Panc1 (cell line): ENCODE results near the gene LRMDA.

ENCODE experiments used
- POLR2AphosphoS5 ChIP-seq: IDR thresholded peaks from 2 replicates; pipeline ENCODE4 v1.6.1; 2012; ENCODE audit warnings: mild to moderate bottlenecking, low read depth, low read length, moderate library complexity
- TF ChIP-seq, protein P1 (sequence below): fragments of 450-650 bp; IDR thresholded peaks from 2 replicates; pipeline ENCODE4 v1.5.1; 2017; ENCODE audit warnings: mild to moderate bottlenecking

DNA sequence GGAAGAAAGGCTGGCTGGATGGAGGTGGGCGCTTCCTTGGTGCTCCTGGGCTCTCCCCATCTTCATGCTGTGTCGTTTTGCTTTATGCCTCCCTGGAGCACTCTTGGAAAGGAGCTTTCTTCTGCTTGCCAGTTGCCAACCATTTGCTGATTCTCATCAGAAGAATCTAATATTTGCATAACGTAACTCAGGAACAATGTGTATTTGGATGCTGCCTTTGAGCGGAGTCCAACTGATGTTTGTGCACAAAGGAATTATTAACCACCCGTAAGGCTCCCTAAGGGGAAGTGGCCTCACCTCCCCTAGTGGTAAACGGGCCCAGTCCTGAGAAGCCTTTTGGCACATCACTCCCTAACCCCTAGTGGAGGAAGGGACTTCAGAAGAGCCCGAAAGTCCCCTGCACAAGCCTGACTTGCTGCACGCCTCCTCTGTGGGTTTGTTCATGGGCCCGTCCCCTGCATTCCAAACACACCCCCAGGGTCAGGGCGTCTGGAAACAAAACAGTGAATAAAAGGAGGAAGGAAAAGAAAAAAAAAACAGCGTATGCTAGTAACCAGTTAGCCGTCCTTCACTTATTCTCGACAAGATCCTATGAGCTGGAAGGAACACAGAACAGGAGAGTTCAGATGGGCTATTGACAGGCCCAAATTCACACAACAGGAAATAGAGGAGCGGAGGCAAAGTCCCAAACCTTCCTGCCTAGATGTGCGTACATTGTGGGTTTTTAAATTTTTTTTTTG lies 602.2 kb downstream of the LRMDA start:
- TF ChIP-seq POLR2AphosphoS5: no peak
- TF ChIP-seq, protein P1, sequence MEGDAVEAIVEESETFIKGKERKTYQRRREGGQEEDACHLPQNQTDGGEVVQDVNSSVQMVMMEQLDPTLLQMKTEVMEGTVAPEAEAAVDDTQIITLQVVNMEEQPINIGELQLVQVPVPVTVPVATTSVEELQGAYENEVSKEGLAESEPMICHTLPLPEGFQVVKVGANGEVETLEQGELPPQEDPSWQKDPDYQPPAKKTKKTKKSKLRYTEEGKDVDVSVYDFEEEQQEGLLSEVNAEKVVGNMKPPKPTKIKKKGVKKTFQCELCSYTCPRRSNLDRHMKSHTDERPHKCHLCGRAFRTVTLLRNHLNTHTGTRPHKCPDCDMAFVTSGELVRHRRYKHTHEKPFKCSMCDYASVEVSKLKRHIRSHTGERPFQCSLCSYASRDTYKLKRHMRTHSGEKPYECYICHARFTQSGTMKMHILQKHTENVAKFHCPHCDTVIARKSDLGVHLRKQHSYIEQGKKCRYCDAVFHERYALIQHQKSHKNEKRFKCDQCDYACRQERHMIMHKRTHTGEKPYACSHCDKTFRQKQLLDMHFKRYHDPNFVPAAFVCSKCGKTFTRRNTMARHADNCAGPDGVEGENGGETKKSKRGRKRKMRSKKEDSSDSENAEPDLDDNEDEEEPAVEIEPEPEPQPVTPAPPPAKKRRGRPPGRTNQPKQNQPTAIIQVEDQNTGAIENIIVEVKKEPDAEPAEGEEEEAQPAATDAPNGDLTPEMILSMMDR: no peak
